Measurements from ENCODE around the gene SLC11A2.

Gene SLC11A2

DNA sequence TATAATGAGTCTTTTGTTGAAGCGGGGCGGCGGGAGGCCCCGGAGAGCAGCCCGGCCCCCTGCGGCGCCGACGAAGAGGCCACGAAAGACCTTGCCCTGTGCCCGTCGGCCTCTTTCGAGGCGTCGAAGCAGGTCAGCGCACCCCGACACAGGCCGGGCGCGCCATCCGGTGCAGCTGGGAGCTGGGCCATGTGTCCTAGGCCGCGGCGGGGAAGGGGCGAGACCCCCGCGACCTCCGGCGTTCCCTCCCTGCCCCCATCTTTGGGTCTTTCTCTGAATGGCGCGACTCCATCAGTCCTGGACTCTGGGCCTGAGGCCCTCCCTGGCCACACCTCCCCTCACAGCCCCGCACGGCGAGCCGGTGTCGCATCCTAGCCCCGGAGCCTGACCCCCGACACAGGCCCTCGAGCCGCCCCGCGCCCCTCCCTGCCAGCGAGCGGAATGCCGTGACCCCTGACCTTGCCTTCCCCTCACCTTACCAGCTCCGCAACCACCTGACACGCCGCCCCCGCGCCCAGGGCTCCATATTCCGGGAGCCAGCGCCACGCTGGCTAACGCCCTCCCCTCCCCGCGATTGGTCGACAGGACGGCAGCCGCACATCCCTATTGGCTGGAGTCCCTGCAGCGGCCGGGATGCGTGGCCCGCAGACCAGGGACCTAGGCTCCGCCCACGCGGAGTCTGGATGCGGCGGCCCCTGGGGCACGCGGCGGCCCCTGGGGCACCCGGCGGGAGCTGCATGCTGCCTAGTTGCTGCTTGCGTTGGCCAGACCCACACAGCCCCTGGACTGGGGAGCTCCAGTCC, at the start of gene SLC11A2:
TSS of gene SLC11A2 (minus strand) at position 549 of the 803 bp plus-strand sequence. CDS start 15,656 bp downstream, outside the sequence.
- peak within 1 kb of the TSS; percentile 87 for H3K4me3 ChIP-seq (ENCODE audit: low read depth, low read length)
- DNase-seq (ENCODE audit: low read depth): peak; percentile 70
- TF ChIP-seq, protein P1, sequence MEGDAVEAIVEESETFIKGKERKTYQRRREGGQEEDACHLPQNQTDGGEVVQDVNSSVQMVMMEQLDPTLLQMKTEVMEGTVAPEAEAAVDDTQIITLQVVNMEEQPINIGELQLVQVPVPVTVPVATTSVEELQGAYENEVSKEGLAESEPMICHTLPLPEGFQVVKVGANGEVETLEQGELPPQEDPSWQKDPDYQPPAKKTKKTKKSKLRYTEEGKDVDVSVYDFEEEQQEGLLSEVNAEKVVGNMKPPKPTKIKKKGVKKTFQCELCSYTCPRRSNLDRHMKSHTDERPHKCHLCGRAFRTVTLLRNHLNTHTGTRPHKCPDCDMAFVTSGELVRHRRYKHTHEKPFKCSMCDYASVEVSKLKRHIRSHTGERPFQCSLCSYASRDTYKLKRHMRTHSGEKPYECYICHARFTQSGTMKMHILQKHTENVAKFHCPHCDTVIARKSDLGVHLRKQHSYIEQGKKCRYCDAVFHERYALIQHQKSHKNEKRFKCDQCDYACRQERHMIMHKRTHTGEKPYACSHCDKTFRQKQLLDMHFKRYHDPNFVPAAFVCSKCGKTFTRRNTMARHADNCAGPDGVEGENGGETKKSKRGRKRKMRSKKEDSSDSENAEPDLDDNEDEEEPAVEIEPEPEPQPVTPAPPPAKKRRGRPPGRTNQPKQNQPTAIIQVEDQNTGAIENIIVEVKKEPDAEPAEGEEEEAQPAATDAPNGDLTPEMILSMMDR (IDR thresholded peaks at IDR 0.05; ENCODE audit: low read depth, low read length, missing control alignments): peak; percentile 16

DNA sequence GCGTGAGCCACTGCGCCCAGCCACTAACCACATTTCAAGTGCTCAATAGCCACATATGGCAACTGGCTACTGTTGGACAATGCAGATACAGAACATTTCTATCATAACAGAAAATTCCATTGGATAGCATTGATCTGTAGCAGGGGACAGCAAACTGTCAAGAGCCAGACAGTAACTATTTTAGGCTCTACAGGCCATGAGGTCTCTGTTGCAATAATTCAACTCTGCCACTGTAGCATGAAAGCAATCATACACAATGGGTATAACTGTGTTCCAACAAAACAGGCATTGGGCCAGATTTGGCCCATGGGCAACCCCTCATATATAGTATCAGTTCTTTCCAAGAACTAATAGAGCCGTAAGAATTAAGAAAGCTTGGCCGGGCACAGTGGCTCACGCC, 49.2 kb upstream of the SLC11A2 start:
- no peak for DNase-seq (ENCODE audit: low read depth)
- H3K4me3 ChIP-seq (ENCODE audit: low read depth, low read length): no peak overlapping the region
- TF ChIP-seq, protein P1 (IDR thresholded peaks at IDR 0.05; ENCODE audit: low read depth, low read length, missing control alignments): no peak

DNA sequence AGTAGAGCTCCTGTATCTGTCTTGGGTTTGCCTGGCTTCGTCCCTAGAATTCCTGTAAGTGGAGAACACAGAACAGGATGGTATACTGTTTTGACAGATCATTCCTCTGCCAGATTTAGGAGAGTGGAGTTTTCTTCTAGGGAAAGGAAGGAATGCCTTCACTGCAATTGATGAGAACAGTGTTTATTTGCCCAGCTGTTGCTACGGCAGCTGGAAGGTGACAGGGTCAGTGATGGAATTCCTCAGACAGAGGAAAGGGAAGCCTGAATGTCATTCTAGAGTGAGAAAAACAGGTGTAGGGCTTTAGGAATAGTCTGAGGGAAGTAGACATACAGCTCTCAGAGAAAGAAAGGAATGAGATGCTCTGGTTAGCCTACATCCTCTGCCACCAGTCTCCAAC, 45.5 kb upstream of the SLC11A2 start:
- TF ChIP-seq, protein P1 (IDR thresholded peaks at IDR 0.05; ENCODE audit: low read depth, low read length, missing control alignments): no peak
- H3K4me3 ChIP-seq (ENCODE audit: low read depth, low read length): no peak overlapping the region
- no peak for DNase-seq (ENCODE audit: low read depth)

GRCh38 chr12:51070004-51070403, 43.8 kb upstream of the SLC11A2 start:
- DNase-seq (ENCODE audit: low read depth): no peak
- H3K4me3 ChIP-seq (ENCODE audit: low read depth, low read length): no peak overlapping the region
- TF ChIP-seq, protein P1 (IDR thresholded peaks at IDR 0.05; ENCODE audit: low read depth, low read length, missing control alignments): no peak

DNA sequence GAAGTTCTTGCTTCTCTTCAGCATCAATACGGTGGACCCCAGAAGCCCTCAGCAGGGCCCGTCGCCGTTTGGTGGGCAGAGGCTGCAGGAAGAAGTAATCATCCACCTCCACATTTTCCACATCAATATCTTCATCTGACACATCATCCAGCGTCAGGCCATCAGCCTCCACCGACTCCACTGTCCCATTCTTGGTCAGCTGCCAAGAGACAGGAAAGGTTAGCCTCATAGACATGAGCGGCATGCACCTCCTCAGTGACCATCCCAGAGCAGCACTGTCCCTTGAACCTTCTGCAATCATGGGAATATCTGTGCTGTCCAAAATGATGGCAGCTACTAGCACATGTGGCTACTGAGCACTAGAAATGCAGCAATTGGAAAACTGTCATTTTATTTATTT, 41.6 kb upstream of the SLC11A2 start:
- DNase-seq (ENCODE audit: low read depth): no peak
- H3K4me3 ChIP-seq (ENCODE audit: low read depth, low read length): no peak overlapping the region
- TF ChIP-seq, protein P1 (IDR thresholded peaks at IDR 0.05; ENCODE audit: low read depth, low read length, missing control alignments): no peak

DNA sequence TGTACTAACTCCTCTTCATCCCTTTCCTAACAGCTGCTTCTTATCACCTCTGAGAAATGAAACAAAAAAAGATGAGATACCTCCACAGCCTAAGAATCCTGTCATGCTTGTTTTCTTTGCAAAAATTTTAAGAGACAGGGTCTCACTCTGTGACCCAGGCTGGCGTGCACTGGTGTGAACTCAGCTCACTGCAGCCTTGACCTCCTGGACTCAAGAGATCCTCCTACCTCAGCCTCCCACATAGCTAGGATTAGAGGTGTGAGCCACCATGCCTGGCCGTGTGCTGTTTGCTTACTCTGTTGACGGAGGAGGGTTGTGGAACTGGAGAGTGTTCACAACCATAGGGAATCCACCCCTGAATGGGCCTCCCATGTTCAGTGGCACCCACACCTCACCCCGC, 41.0 kb upstream of the SLC11A2 start:
- TF ChIP-seq, protein P1 (IDR thresholded peaks at IDR 0.05; ENCODE audit: low read depth, low read length, missing control alignments): no peak
- DNase-seq (ENCODE audit: low read depth): no peak
- H3K4me3 ChIP-seq (ENCODE audit: low read depth, low read length): no peak overlapping the region

- DNase-seq (ENCODE audit: low read depth): no peak
- TF ChIP-seq, protein P1 (IDR thresholded peaks at IDR 0.05; ENCODE audit: low read depth, low read length, missing control alignments): no peak
- no peak overlapping the region for H3K4me3 ChIP-seq (ENCODE audit: low read depth, low read length)
Observed at GRCh38 chr12:51065530-51065929, 39.3 kb upstream of the SLC11A2 start.
